GM12874 (cell line): Measurements from ENCODE around the gene TFPI.

ENCODE experiments used
- TF ChIP-seq, protein P1 (sequence below): IDR thresholded peaks from 2 replicates; pipeline ENCODE4 v1.5.1; 2011; ENCODE audit warnings: low read depth, mild to moderate bottlenecking, control low read depth, low read length, moderate library complexity; ENCODE audit not compliant: insufficient read depth

Gene TFPI

GRCh38 chr2:187466129-187466792 lies 88.0 kb downstream of the TFPI start:
- TF ChIP-seq, protein P1, sequence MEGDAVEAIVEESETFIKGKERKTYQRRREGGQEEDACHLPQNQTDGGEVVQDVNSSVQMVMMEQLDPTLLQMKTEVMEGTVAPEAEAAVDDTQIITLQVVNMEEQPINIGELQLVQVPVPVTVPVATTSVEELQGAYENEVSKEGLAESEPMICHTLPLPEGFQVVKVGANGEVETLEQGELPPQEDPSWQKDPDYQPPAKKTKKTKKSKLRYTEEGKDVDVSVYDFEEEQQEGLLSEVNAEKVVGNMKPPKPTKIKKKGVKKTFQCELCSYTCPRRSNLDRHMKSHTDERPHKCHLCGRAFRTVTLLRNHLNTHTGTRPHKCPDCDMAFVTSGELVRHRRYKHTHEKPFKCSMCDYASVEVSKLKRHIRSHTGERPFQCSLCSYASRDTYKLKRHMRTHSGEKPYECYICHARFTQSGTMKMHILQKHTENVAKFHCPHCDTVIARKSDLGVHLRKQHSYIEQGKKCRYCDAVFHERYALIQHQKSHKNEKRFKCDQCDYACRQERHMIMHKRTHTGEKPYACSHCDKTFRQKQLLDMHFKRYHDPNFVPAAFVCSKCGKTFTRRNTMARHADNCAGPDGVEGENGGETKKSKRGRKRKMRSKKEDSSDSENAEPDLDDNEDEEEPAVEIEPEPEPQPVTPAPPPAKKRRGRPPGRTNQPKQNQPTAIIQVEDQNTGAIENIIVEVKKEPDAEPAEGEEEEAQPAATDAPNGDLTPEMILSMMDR, result no peak

DNA sequence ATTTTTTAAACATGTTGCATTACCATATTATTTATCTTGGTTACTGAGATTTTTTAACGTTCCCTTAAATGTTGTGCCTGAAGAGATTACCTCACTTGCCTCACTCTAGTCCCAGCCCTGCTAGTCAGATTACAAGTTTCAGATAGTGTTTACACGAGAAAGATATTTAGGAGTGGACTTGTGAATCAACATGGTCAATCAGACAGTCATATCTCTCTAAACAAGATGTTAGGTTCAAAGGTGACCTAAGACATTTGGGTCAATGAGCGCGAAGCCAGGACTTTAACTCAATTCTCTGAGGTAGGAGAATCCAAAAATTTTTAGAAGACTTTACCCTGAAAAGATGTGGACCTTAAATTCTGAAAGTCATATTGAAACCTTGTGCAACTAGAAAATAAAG lies 91.4 kb downstream of the TFPI start:
- TF ChIP-seq, protein P1, result no peak

DNA sequence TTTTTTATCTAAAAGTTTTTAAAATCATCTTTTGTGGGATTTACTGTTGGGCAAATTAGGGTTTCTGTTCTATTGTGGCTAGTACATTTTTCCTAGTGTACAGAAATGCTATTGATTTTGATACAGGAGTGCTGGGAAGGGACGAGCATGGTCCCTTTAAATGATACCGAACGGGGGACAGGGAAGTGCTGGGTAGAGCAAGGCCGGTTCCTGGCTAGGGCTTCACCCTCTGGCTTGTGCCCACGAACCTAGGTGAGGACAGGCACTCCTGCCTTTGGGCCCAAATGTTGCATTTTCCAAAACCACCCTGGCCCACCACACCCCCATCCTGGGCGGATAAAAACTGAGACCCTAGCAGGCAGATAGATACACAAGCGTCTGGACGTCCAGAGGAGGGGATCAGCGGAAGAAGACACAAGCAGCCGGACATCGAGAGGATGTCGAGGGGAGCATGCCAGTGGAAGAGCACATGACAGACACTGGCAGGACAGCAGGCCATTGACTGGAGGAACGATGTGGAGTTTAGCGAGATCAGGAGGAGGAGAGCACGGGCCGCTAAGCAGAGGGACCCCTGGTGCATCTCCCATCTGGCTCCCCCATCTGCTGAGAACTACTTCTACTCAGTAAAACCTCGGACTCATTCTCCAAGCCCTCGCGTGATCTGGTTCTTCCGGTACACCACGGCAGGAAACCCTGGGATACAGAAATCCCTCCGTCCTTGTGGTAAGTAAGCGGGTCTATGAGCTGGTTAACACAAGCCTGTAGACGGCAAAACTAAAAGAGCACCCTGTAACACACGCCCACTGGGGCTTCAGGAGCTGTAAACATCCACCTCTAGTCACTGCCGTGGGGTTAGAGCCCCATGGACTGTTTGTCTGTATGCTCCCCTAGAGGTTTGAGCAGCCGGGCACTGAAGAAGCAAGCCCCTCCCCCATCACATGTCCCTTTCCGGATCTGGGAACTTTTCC lies 92.7 kb downstream of the TFPI start:
- TF ChIP-seq, protein P1, result no peak

GRCh38 chr2:187459256-187459655 lies 95.0 kb downstream of the TFPI start:
- TF ChIP-seq, protein P1, result no peak

- TF ChIP-seq, protein P1, result no peak
Measured at GRCh38 chr2:187453078-187453641, 101.1 kb downstream of the TFPI start.

GRCh38 chr2:187451510-187451909 lies 102.7 kb downstream of the TFPI start:
- TF ChIP-seq, protein P1, result no peak

DNA sequence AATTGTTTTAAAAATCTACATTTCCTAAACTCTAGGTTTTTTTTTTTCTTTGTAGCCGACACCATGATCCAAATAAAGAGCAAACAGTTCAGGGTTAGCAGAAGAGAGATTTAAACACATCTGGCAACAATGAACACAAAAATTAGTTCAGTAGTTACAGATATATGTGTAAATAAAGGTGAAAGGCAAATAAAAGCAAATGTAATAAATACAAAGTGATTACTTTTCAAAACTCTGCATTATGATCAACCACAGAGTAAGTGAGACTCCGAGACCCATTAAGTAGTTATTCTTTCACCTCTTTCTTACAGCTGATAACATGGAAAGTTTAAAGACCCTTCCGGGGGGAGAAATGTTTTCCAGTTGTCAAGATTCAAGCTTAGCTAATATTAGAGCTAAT lies 106.9 kb downstream of the TFPI start:
- TF ChIP-seq, protein P1, result no peak
